Activated naive CD4-positive, alpha-beta T cell treated with anti-CD3 and anti-CD28 coated beads, Interleukin-2, amount 50 U/mL, for 72 hours (primary cell): ENCODE data around the gene RHOG. TPM values are rescaled to one million over a fixed set of nuclear protein-coding genes. Genes with fewer than 3 reads are reported as not detected.
"Not testable (repeated sequence)": the region's sequence is repeated elsewhere in the genome, so short reads cannot be mapped to it uniquely, and the experiment has no call there.

ENCODE experiments used
- ATAC-seq, 2 donors: fragments of 150-1000 bp; cut with Tn5 transposase; 2 replicates each; pipeline ENCODE4 v1.10.0; 2021; ENCODE audit warnings: mild to moderate bottlenecking in 2 of 2, moderate library complexity in 2 of 2
- DNase-seq, 2 donors: peaks; one replicate each; pipeline ENCODE4 v3.0.0; 2021 to 2022; ENCODE audit warnings: low spot score in 2 of 2
- H3K27ac Mint-ChIP-seq, 2 donors: one replicate each; pipeline ENCODE4 v1.8.0; 2022; ENCODE audit warnings: mild to moderate bottlenecking in 2 of 2, mixed read lengths in 2 of 2
- H3K36me3 Mint-ChIP-seq, 2 donors: one replicate each; pipeline ENCODE4 v1.8.0; 2022; ENCODE audit warnings: mixed read lengths in 2 of 2
- H3K9me3 Mint-ChIP-seq, 2 donors: one replicate each; pipeline ENCODE4 v1.8.0; 2022; ENCODE audit warnings: mixed read lengths in 2 of 2
- total RNA-seq, 2 donors: library from RNA; stranded (reverse); gene quantifications; one replicate each; pipeline ENCODE4 v1.2.3, GENCODE V29; 2022

The RHOG gene
- total RNA-seq, 2 donors from 2014 or later = 109 to 154 TPM

DNA sequence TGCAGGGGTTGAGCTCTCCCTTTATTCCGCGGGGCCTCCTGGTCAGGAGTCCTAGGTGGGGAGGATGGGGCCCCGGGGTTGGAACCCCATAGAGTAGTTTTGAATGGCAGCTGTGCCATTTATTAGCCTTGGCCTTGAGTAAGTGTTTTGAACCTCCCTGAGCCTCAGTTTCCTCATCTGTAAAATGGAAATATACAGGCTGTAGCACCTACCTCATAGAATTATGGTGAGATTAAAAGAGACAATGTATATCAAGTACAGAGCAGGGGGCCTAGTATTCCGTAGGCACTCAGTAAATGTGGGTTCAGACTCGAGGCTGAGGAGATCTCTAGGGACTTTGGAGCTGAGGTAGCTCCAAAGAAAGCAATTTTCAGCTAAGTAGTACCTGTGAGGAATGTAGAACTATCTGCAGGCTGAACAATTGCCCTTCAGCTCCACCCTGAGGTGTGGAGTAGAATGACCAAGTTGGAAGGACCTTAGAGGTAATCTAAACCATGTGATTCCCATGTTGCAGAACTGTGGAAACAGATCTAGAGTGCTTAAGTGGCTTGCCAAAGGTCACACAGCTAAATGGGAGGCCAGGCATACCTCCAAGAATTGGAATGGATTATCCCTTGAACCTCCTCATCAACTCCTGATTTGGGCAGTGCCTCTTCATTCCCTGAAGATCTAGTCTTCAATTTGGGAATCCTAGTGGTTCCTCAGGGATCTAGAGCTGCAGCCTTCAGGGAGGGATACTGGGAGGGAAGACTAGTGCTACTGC, 31.7 kb downstream of the RHOG start:
- H3K36me3 Mint-ChIP-seq = peaks cover 5 to 6% of the 10 kb centered on the region in 2 donors
- H3K27ac Mint-ChIP-seq = peak overlapping the region in 1 of 2 donors; percentile 94
- ATAC-seq (peak; percentile 65 to 67), DNase-seq (peak in 1 of 2 donors; percentile 33)
- no peaks in the 10 kb centered on the region for H3K9me3 Mint-ChIP-seq

DNA sequence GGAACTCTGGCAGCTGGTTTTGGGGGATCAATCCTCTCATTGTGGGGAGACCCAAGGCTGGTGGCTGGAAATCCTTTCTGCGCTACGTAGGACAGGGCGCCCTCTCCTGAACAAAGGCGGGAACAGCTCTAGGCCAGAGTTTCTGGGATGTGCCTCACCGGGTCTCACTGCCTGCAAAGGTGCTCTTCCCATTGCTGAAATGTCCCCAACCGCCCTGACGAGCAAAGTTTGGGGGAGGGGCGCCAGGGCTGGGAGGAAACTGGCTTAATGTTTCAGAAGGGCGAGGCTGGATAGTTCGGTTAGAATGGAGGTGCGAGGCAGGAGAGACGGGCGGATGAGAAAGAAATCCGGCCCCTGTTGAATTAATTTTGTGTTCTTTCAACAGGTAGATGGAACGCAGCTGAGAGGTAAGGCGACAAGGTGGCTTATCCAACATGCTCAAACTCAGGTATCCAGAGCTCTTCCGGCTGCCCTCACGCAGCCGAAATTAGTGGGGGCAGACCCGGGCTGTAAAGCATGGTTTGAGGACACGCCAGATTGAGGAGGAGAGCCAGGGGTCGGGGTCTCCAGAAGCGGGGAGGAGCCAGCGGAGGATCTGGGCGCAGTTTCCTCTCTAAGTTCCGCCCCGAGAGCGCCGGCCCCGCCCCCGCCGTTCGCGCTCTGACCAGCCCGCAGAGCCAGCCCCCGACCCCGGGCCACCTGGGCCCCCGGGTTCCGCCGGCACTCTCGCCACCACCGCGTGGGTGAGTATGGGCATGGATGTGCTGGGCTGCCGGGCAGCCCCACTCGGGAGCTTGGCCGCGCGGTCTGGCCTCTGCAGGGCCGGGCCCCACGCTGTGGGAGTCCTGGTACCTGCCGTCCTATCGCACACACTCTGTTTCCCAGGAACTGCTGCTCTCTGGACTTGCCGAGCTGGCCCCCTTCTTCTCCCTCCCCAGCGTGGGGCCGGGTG, 32.6 kb downstream of the RHOG start, which contains the start of gene PGAP2:
PGAP2 (plus strand) TSS at position 652 of the 952 bp plus-strand sequence. CDS start 2,700 bp downstream, outside the sequence.
- peak; percentile 66 to 70 for DNase-seq
- peak within 1 kb of the TSS; percentile 94 to 96 for H3K27ac Mint-ChIP-seq
- H3K36me3 Mint-ChIP-seq = peaks cover 5 to 6% of the 10 kb centered on the region in 2 donors

DNA sequence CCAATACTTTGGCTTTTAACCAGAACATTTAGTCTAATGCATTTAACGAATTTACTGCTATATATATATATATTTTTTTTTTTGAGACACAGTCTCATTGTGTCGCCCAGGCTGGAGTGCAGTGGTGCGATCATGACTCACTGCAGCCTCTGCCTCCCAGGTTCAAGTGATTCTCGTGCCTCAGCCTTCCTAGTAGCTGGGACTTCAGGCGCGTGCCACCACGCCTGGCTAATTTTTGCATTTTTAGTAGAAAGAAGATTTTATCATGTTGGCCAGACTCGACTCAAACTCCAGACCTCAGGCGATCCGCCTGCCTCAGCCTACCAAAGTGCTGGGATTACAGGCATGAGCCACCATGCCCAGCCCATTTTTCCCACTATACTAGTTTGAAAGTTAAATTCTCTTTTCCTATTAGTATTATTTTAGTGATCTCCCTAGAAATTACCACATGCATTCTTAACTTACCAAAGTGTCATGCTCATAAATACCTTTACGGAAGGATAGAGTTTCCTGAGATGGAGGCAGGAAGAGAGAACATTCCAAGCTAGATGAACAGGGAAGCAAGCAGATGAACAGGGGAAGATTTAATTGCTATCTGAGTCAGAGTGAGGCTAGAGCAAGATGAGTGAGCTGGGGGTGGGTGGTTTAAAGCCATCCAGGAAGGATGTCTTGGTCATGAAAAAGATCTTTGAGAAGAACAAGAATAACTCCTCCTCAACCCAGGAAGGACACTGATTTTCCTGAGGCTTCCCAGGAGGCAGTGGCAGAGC, 36.8 kb downstream of the RHOG start:
- Mint-ChIP-seq H3K27ac (no peak overlapping the region), H3K36me3 (peaks cover 5 to 6% of the 10 kb centered on the region in 2 donors), H3K9me3 (no peaks in the 10 kb centered on the region)
- ATAC-seq = no peak
- DNase-seq = no peak

More for the DNA sequence above, 32.6 kb downstream of the RHOG start, which contains the start of gene PGAP2:
- H3K9me3 Mint-ChIP-seq = no peaks in the 10 kb centered on the region
- peak; percentile 80 to 83 for ATAC-seq

DNA sequence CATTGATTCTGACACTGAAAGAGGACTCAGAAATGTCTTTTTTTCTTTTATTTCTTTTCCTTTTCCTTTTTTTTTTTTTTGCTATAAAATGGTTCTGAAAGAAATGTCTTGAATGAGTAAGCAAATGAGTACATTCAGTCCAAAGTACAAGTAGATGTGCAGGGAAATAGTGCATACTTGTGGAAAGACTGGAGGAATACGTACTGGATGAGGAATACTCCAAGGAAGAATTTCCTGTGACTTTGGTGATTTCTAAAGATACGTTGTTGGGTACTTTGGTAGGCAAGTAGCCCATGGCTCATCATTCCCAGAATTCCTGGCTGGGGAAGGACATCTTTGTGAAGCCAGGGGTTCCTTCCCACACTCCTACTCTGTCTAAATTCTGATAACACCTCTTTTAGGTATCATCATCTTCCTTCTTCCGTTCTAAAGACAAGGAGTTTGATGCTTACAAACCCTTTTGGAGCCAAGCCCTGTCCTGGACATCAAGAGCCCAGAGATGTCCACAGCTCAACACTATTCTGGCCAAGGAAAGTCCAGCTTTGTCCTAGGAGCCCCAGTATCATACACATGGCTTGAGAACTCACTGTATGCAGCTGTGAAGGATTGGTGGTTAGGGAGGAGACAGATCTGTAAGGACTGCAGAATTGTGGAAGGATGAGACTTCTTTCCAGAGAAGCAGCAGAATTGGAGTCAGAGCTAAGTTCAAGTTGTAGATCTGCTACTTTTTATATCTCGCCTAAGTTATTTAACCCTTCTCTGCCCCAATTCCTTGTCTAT, 38.6 kb downstream of the RHOG start:
- no peaks in the 10 kb centered on the region for H3K9me3 Mint-ChIP-seq
- DNase-seq = no peak
- no peak overlapping the region for H3K27ac Mint-ChIP-seq
- ATAC-seq = no peak
- H3K36me3 Mint-ChIP-seq = no peaks in the 10 kb centered on the region

DNA sequence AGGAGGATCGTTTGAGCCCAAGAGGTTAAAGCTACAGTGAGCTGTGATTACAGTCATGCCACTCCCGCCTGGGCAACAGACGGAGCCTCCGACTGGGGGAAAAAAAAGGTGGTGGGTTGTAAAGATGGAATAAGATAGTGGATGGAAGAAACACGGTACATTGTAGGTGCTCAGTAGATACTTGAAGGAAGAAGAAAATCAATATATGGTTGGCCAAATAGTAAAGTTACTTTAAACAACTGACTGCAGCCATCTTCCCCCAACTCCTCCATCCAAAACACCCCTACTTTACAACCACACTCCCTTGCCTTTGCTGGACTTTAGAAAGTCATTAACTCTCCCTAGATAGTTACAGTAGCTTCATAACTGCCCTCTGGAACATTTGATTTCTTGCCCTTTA, 40.9 kb downstream of the RHOG start:
- H3K36me3 Mint-ChIP-seq = peaks cover 12 to 16% of the 10 kb centered on the region in 2 donors
- DNase-seq = no peak
- no peak for ATAC-seq
- H3K27ac Mint-ChIP-seq = peak overlapping the region in 1 of 2 donors; percentile 91
- H3K9me3 Mint-ChIP-seq = no peaks in the 10 kb centered on the region

DNA sequence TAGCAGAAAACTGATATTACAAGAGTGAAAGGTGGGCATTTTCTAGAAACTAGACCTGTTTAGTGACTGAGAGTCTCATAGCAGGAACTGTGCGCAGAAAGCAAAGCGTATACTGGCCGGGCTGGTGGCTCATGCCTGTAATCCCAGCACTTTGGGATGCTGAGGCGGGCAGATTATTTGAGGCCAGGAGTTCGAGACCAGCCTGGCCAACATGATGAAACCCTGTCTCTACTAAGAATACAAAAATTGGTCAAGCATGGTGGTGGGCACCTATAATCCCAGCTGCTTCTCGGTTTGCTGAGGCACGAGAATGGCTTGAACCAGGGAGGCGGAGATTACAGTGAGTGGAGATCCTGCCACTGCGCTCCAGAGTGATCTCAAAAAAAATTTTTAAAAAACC, 41.6 kb downstream of the RHOG start:
- ATAC-seq = no peak
- Mint-ChIP-seq H3K36me3 (peaks cover 12 to 24% of the 10 kb centered on the region in 2 donors), H3K9me3 (no peaks in the 10 kb centered on the region), H3K27ac (peak overlapping the region; percentile 91 to 99)
- no peak for DNase-seq

DNA sequence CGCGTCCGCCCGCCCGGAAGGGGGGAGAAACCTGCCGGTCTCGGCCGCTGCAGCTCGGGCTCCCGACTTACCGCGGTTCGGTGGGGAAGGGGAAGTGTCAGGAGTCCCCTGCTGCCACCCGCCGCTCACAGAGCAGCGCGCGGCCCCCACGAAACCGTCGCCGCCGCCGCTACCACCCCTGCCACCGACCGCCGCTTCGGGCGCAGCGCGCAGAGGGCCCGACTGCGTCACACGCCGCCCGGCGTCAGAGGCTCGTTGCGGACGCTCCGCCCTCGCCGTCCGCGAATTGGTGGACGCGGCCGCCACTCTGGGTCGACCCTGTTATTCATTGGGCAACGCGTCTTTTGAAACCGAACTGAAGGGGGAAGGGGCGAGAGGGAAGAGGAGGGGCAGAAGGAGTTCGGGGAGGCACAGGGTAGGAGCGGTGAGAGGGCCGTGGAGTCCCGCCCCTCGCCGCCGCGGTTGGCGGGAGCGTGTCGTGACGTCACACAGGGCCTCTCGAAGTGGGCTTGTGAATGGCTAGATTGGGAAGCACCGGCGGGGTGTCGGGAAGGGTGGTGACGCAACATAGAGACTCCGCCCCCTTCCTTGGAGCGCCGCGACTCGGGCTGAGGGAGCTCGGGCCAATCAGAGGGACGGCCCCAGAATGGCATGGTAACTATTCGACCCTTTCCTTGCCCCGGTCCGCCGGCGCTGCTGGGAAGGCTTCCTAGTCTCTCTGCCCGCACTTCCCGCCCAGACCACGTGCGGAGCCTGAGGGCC, 43.2 kb downstream of the RHOG start, which contains the start of gene NUP98:
NUP98 (minus strand) TSS at position 226 of the 762 bp plus-strand sequence. CDS start 15,437 bp downstream, outside the sequence.
- ATAC-seq (peak; percentile 92 to 94), DNase-seq (peak; percentile 99 to 100)
- peaks cover 13 to 33% of the 10 kb centered on the region in 2 donors for H3K36me3 Mint-ChIP-seq
- H3K27ac Mint-ChIP-seq = peak within 1 kb of the TSS; percentile 91 to 99
- H3K9me3 Mint-ChIP-seq = no peaks in the 10 kb centered on the region

DNA sequence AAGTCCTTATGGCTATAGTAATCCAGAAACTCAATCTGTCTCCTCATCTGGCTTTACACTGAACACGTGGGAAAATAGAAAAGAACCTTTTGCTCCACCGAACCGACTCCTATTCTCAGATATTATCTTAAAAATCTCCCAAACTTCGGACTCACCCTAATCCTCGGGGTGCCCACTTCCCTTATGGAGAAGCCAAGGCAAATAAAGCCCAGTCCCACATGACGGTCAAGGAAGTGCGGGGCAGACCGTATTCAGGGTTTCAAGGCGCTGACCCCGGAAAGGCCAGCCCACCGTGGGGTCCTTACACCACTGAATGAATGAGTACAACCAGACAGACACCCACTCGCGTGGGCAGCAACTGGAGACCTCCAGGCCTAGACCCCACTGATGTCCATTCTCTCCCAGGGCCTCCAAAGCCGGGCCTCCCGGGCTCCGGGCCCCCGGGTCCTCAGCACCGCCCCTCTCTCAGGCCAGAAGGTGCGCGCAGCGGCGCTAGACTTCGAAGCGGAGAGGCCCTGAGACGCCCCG, 43.9 kb downstream of the RHOG start:
- Mint-ChIP-seq H3K27ac (peak overlapping the region; percentile 91 to 97), H3K9me3 (no peaks in the 10 kb centered on the region), H3K36me3 (peaks cover 16 to 37% of the 10 kb centered on the region in 2 donors)
- ATAC-seq (peak; percentile 17 to 31), DNase-seq (no peak)

- no peak for ATAC-seq
Measured at GRCh38 chr11:3796346-3796745, 44.4 kb downstream of the RHOG start.

DNA sequence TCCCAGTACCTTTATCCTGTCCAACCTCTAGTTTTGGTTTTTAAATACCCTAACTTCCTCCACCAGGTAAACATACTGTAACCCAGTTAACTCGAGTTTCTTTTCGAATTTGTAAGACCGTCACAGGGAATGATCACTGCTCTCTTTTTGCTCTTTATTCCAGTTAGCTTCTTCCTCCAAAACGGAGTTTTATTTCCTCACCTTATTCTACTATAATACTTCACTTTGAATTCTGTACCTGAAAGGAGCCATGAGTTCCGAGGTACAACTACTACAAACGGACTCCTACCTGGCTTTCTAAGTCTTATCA, 44.8 kb downstream of the RHOG start:
- H3K27ac Mint-ChIP-seq = peak overlapping the region; percentile 91 to 97
- no peaks in the 10 kb centered on the region for H3K9me3 Mint-ChIP-seq
- ATAC-seq = no peak
- peaks cover 16 to 37% of the 10 kb centered on the region in 2 donors for H3K36me3 Mint-ChIP-seq
- DNase-seq = no peak

More at GRCh38 chr11:3796346-3796745, 44.4 kb downstream of the RHOG start:
- Mint-ChIP-seq H3K27ac (peak overlapping the region; percentile 91 to 97), H3K9me3 (no peaks in the 10 kb centered on the region), H3K36me3 (peaks cover 16 to 37% of the 10 kb centered on the region in 2 donors)
- peak in 1 of 2 donors; percentile 14 for DNase-seq

DNA sequence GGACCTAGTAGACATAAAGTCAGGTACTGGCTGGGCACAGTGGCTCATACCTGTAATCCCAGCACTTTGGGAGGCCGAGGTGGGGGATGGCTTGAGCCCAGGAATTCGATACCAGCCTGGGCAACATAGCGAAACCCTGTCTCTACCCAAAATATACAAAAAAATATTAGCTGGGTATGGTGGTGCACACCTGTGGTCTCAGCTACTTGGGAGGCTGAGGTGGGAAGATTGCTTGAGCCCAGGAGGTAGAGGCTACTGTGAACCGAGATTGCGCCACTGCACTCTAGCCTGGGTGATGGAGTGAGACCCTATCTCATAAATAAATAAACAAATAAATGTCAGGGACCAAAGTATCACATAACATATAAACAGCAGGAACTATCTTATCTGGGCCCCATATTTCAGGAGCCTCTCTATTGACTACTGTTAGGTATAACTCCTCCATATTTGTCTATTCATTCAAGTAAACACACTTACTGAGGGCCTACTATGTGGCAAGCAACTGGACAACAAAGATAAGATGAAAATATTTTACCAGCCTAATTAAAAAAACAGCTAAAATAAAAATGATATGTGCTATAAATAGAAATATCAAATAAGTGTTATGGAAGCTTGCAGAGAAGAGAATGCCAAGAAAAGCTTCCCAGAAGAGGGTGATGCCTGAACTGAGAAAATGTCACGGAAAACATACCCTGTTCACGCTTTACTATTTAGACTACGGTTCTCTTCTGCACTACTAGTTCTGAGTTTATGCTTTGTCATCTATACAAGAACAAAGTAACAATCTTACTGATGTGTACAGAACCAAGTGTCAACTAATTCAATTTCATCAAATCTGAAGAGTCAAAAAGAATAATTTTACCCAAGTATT, 45.4 kb downstream of the RHOG start:
- H3K36me3 Mint-ChIP-seq = peaks cover 16 to 41% of the 10 kb centered on the region in 2 donors
- no peaks in the 10 kb centered on the region for H3K9me3 Mint-ChIP-seq
- peak overlapping the region; percentile 91 to 97 for H3K27ac Mint-ChIP-seq
- ATAC-seq = no peak
- peak in 1 of 2 donors; percentile 21 for DNase-seq

- not testable (repeated sequence) for H3K9me3 Mint-ChIP-seq, ATAC-seq
- H3K36me3 Mint-ChIP-seq = peaks cover 16 to 44% of the 10 kb centered on the region in 2 donors
- H3K27ac Mint-ChIP-seq = peak overlapping the region in 1 of 2 donors; percentile 36
- peak in 1 of 2 donors; percentile 18 for DNase-seq
Measured at GRCh38 chr11:3794387-3794786, 46.4 kb downstream of the RHOG start.

DNA sequence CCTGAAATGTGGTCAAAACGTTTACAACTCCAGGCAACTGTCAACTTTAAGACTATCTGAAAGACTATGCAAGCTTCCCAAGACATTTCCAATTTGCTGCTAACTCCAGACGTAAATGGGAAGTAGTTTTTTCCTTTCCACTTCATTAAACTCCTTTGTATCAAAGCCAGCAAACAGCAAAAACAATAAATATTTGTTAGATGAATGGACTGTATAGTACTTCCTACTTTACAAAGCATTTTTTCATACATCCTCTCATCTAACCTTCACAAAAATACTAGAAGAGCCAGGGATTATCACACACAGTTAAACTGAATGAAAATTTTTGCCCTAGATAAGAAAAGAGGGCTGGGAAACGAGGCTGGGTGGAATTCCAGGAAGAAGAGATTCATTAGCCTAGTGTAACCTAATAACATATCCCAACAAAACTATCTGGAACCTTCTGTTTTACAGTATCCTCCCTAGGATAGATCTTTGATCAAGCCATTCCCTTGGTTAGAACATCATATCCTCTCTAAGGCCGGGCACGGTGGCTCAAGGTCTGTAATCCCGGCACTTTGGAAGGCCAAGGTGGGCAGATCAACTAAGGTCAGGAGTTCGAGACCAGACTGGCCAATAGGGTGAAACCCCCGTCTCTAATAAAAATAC, 53.9 kb downstream of the RHOG start:
- H3K9me3 Mint-ChIP-seq = no peaks in the 10 kb centered on the region
- ATAC-seq (no peak), DNase-seq (no peak)
- H3K36me3 Mint-ChIP-seq = peaks cover 4 to 37% of the 10 kb centered on the region in 2 donors
- H3K27ac Mint-ChIP-seq = peak overlapping the region in 1 of 2 donors; percentile 79
